ENCODE measurements around the gene PRODH2.

The PRODH2 gene

GRCh38 chr19:35858311-35858710 lies 45.7 kb upstream of the PRODH2 start:
- TF ChIP-seq CTCF (IDR thresholded peaks at IDR 0.05; ENCODE audit: low read depth, low read length), result no peak
- H3K36me3 ChIP-seq, result peaks cover 51% of the 10 kb centered on the region
- no peaks in the 10 kb centered on the region for H3K27me3 ChIP-seq (ENCODE audit: insufficient read depth, low read depth, severe bottlenecking)

GRCh38 chr19:35856546-35857149 lies 44.0 kb upstream of the PRODH2 start, which contains the start of gene KIRREL2:
Gene KIRREL2, plus strand, starts transcription at chr19:35856911. Its CDS starts 209 bp downstream, at chr19:35857120.
- Histone ChIP-seq H3K36me3 (peaks cover 34% of the 10 kb centered on the region), H3K27me3 (ENCODE audit: insufficient read depth, low read depth, severe bottlenecking) (no peaks in the 10 kb centered on the region), H3K9me3 (ENCODE audit: severe bottlenecking) (no peaks in the 10 kb centered on the region), H3K4me3 (ENCODE audit: low read depth, low read length) (peak within 1 kb of the TSS; percentile 91), H3K27ac (peak within 1 kb of the TSS; percentile 95)
- peak; percentile 76 for DNase-seq
- TF ChIP-seq CTCF (IDR thresholded peaks at IDR 0.05; ENCODE audit: low read depth, low read length), result no peak

More at GRCh38 chr19:35858311-35858710, 45.7 kb upstream of the PRODH2 start:
- DNase-seq, result no peak
- H3K27ac ChIP-seq, result no peak overlapping the region
- H3K4me3 ChIP-seq (ENCODE audit: low read depth, low read length), result no peak overlapping the region
- no peaks in the 10 kb centered on the region for H3K9me3 ChIP-seq (ENCODE audit: severe bottlenecking)

GRCh38 chr19:35853038-35853756 lies 40.6 kb upstream of the PRODH2 start:
- DNase-seq, result no peak
- Histone ChIP-seq H3K27ac (peak overlapping the region; percentile 95), H3K9me3 (ENCODE audit: severe bottlenecking) (no peaks in the 10 kb centered on the region), H3K36me3 (peaks cover under 1% of the 10 kb centered on the region; the same call in 1 of the 2 replicates), H3K4me3 (ENCODE audit: low read depth, low read length) (no peak overlapping the region), H3K27me3 (ENCODE audit: insufficient read depth, low read depth, severe bottlenecking) (no peaks in the 10 kb centered on the region)
- no peak for TF ChIP-seq CTCF (IDR thresholded peaks at IDR 0.05; ENCODE audit: low read depth, low read length)

- DNase-seq, result peak; percentile 73
- Histone ChIP-seq H3K27ac (peak within 1 kb of the TSS; percentile 95), H3K4me3 (ENCODE audit: low read depth, low read length) (no peak within 1 kb of the TSS), H3K9me3 (ENCODE audit: severe bottlenecking) (no peaks in the 10 kb centered on the region), H3K36me3 (no peaks in the 10 kb centered on the region), H3K27me3 (ENCODE audit: insufficient read depth, low read depth, severe bottlenecking) (no peaks in the 10 kb centered on the region)
- TF ChIP-seq CTCF (IDR thresholded peaks at IDR 0.05; ENCODE audit: low read depth, low read length), result no peak
These were observed 39.6 kb upstream of the PRODH2 start, which contains the start of gene NPHS1 for GRCh38 chr19:35852029-35852780. Gene NPHS1, minus strand, starts transcription at chr19:35852504. Its CDS starts 667 bp downstream, at chr19:35851837.

- Histone ChIP-seq H3K9me3 (ENCODE audit: severe bottlenecking) (no peaks in the 10 kb centered on the region), H3K27ac (peak overlapping the region; percentile 59), H3K27me3 (ENCODE audit: insufficient read depth, low read depth, severe bottlenecking) (no peaks in the 10 kb centered on the region), H3K36me3 (no peaks in the 10 kb centered on the region), H3K4me3 (ENCODE audit: low read depth, low read length) (no peak overlapping the region)
- peak; percentile 83 for TF ChIP-seq CTCF (IDR thresholded peaks at IDR 0.05; ENCODE audit: low read depth, low read length)
- peak; percentile 65 for DNase-seq
These were observed 38.8 kb upstream of the PRODH2 start for GRCh38 chr19:35851213-35852028.

Measured in WERI-Rb-1 (cell line).